Measurements from ENCODE around the gene DDX20.

DNA sequence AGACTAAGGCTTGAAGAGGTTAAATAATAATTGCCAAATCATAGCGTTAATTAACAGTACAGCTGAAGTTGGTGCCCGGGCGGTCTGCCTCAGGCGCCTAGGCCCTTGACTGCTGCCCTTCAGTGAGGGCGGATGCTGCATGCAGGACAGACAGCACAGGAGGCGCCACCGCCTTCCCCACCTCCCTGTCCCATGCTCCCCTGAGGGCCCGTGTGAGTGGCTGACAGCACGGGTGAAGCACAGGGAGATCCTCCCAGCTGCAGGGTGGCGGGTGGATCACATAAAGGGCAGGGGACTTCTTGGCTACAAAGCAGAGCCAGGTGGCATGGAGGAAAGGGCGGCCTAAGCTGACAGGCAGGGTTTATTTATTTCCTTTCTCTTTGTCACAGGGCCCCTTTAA lies 49.1 kb downstream of the DDX20 start:
- TF ChIP-seq NFIC (IDR thresholded peaks at IDR 0.05; ENCODE audit: borderline replicate concordance) (no peak), FOXM1 (IDR thresholded peaks at IDR 0.05; ENCODE audit: low read depth) (no peak), JUND (IDR thresholded peaks at IDR 0.05) (no peak)
- TF ChIP-seq, protein P1, sequence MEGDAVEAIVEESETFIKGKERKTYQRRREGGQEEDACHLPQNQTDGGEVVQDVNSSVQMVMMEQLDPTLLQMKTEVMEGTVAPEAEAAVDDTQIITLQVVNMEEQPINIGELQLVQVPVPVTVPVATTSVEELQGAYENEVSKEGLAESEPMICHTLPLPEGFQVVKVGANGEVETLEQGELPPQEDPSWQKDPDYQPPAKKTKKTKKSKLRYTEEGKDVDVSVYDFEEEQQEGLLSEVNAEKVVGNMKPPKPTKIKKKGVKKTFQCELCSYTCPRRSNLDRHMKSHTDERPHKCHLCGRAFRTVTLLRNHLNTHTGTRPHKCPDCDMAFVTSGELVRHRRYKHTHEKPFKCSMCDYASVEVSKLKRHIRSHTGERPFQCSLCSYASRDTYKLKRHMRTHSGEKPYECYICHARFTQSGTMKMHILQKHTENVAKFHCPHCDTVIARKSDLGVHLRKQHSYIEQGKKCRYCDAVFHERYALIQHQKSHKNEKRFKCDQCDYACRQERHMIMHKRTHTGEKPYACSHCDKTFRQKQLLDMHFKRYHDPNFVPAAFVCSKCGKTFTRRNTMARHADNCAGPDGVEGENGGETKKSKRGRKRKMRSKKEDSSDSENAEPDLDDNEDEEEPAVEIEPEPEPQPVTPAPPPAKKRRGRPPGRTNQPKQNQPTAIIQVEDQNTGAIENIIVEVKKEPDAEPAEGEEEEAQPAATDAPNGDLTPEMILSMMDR (IDR thresholded peaks at IDR 0.05) = no peak

Data from SK-N-SH (cell line).